GM12878 (cell line): ENCODE data around the gene MT1G.

ENCODE experiments used
- BACH1 ChIP-seq: fragments of 450-650 bp; IDR thresholded peaks from 2 replicates; pipeline ENCODE4 v1.6.1; 2017; ENCODE audit warnings: mild to moderate bottlenecking, borderline replicate concordance
- CHD1 ChIP-seq: IDR thresholded peaks from 2 replicates; pipeline ENCODE4 v1.6.1; 2012; ENCODE audit warnings: low read depth, low read length, improper control_type of control experiment
- CHD2 ChIP-seq: IDR thresholded peaks from 2 replicates; pipeline ENCODE4 v1.6.1; 2011; ENCODE audit warnings: low read depth, low read length, improper control_type of control experiment, borderline replicate concordance
- TF ChIP-seq, protein P1 (sequence below), 3 experiments: IDR thresholded peaks in 2 of 3; conservative IDR thresholded peaks in 1 of 3; 2 replicates each; pipeline ENCODE4 v1.5.1; 2011; ENCODE audit warnings: low read depth in 3 of 3, low read length in 3 of 3, mild to moderate bottlenecking in 3 of 3, control low read depth in 2 of 3, moderate library complexity in 2 of 3, inconsistent platforms in 1 of 3, mixed read lengths in 1 of 3; ENCODE audit not compliant: control insufficient read depth in 2 of 3, insufficient read depth in 1 of 3; ENCODE audit errors: extremely low read depth in 1 of 3
- TF ChIP-seq, protein P2 (sequence below): fragments of 450-650 bp; IDR thresholded peaks from 2 replicates; pipeline ENCODE4 v1.6.1; 2016; ENCODE audit warnings: mild to moderate bottlenecking
- TF ChIP-seq, protein P3 (sequence below): fragments of 450-650 bp; IDR thresholded peaks from 2 replicates; pipeline ENCODE4 v1.6.1; 2017; ENCODE audit warnings: mild to moderate bottlenecking
- TF ChIP-seq, protein P4 (sequence below): fragments of 450-650 bp; IDR thresholded peaks from 2 replicates; pipeline ENCODE4 v1.6.1; 2017; ENCODE audit warnings: low read depth, mild to moderate bottlenecking, moderate library complexity

DNA sequence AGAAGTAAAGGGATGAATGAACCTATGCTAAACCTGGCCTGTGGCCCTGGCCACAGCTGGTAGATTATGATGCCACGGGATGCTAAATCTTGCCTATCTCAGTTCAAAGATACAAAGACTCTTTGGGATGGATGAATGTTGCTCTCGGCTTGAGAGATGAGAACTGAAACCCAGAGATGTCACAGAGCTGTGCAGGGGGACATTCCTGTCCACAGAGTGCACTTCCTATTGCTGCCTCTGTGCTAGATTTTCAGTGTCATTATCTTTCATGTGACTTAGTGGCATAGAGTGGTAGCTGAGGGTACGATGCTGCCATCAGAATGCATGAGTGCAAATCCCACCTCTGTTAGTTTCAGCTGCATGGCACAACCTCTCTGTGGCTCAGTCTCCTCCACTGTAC lies 37.7 kb downstream of the MT1G start:
- no peak for TF ChIP-seq CHD1
- TF ChIP-seq BACH1, result no peak
- TF ChIP-seq, protein P1, sequence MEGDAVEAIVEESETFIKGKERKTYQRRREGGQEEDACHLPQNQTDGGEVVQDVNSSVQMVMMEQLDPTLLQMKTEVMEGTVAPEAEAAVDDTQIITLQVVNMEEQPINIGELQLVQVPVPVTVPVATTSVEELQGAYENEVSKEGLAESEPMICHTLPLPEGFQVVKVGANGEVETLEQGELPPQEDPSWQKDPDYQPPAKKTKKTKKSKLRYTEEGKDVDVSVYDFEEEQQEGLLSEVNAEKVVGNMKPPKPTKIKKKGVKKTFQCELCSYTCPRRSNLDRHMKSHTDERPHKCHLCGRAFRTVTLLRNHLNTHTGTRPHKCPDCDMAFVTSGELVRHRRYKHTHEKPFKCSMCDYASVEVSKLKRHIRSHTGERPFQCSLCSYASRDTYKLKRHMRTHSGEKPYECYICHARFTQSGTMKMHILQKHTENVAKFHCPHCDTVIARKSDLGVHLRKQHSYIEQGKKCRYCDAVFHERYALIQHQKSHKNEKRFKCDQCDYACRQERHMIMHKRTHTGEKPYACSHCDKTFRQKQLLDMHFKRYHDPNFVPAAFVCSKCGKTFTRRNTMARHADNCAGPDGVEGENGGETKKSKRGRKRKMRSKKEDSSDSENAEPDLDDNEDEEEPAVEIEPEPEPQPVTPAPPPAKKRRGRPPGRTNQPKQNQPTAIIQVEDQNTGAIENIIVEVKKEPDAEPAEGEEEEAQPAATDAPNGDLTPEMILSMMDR (IDR thresholded peaks at IDR 0.05 in 2 of 3, conservative IDR thresholded peaks at IDR 0.05 in 1 of 3; ENCODE audit: control insufficient read depth in 2 of 3, extremely low read depth in 1 of 3, insufficient read depth in 1 of 3, low read depth in 3 of 3, low read length in 3 of 3), result peak; percentile 3 to 34 (median 22); a peak in 3 of 6 replicates
- TF ChIP-seq, protein P2, sequence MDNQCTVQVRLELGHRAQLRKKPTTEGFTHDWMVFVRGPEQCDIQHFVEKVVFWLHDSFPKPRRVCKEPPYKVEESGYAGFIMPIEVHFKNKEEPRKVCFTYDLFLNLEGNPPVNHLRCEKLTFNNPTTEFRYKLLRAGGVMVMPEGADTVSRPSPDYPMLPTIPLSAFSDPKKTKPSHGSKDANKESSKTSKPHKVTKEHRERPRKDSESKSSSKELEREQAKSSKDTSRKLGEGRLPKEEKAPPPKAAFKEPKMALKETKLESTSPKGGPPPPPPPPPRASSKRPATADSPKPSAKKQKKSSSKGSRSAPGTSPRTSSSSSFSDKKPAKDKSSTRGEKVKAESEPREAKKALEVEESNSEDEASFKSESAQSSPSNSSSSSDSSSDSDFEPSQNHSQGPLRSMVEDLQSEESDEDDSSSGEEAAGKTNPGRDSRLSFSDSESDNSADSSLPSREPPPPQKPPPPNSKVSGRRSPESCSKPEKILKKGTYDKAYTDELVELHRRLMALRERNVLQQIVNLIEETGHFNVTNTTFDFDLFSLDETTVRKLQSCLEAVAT, result no peak
- TF ChIP-seq CHD2, result no peak
- TF ChIP-seq, protein P3, sequence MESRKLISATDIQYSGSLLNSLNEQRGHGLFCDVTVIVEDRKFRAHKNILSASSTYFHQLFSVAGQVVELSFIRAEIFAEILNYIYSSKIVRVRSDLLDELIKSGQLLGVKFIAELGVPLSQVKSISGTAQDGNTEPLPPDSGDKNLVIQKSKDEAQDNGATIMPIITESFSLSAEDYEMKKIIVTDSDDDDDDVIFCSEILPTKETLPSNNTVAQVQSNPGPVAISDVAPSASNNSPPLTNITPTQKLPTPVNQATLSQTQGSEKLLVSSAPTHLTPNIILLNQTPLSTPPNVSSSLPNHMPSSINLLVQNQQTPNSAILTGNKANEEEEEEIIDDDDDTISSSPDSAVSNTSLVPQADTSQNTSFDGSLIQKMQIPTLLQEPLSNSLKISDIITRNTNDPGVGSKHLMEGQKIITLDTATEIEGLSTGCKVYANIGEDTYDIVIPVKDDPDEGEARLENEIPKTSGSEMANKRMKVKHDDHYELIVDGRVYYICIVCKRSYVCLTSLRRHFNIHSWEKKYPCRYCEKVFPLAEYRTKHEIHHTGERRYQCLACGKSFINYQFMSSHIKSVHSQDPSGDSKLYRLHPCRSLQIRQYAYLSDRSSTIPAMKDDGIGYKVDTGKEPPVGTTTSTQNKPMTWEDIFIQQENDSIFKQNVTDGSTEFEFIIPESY, result no peak
- TF ChIP-seq, protein P4, sequence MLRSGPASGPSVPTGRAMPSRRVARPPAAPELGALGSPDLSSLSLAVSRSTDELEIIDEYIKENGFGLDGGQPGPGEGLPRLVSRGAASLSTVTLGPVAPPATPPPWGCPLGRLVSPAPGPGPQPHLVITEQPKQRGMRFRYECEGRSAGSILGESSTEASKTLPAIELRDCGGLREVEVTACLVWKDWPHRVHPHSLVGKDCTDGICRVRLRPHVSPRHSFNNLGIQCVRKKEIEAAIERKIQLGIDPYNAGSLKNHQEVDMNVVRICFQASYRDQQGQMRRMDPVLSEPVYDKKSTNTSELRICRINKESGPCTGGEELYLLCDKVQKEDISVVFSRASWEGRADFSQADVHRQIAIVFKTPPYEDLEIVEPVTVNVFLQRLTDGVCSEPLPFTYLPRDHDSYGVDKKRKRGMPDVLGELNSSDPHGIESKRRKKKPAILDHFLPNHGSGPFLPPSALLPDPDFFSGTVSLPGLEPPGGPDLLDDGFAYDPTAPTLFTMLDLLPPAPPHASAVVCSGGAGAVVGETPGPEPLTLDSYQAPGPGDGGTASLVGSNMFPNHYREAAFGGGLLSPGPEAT, result peak; percentile 65
